Myocyte (in vitro differentiated cells): ENCODE results near the gene SLX4IP. TPM values are rescaled to one million over a fixed set of nuclear protein-coding genes. Genes with fewer than 3 reads are reported as not detected.
"Not testable (repeated sequence)": the region's sequence is repeated elsewhere in the genome, so short reads cannot be mapped to it uniquely, and the experiment has no call there.

Experiments
- DNase-seq: peaks from one replicate; pipeline ENCODE4 v3.0.0-alpha.2; 2012; ENCODE audit warnings: low read depth
- total RNA-seq: library from RNA; depleted of rRNA; stranded (reverse); fragments of >200 nt; gene quantifications from 2 replicates; pipeline ENCODE4 v1.2.3, GENCODE V29; 2014

The SLX4IP gene
- total RNA-seq, 1 donor from 2014 or later, result 3.0 TPM

GRCh38 chr20:10602221-10602871 lies 167.2 kb downstream of the SLX4IP start:
- no peak for DNase-seq

GRCh38 chr20:10603378-10603777 lies 168.3 kb downstream of the SLX4IP start:
- DNase-seq, result no peak

GRCh38 chr20:10603971-10604864 lies 169.1 kb downstream of the SLX4IP start:
- DNase-seq, result peak; percentile 83

- DNase-seq, result peak; percentile 35
Observed at GRCh38 chr20:10604865-10605440, 169.8 kb downstream of the SLX4IP start.

- peak; percentile 44 for DNase-seq
Observed at GRCh38 chr20:10605547-10606195, 170.6 kb downstream of the SLX4IP start.

GRCh38 chr20:10609276-10609675 lies 174.2 kb downstream of the SLX4IP start:
- DNase-seq, result peak; percentile 77

- DNase-seq, result peak; percentile 36
Observed at GRCh38 chr20:10609770-10610169, 174.7 kb downstream of the SLX4IP start.

- no peak for DNase-seq
Observed at GRCh38 chr20:10610251-10610650, 175.1 kb downstream of the SLX4IP start.

- DNase-seq, result peak; percentile 53
Observed at GRCh38 chr20:10611357-10611756, 176.3 kb downstream of the SLX4IP start.

- DNase-seq, result not testable (repeated sequence)
Observed at GRCh38 chr20:10613426-10613825, 178.3 kb downstream of the SLX4IP start.

GRCh38 chr20:10613911-10614310 lies 178.8 kb downstream of the SLX4IP start:
- no peak for DNase-seq

- no peak for DNase-seq
Observed at GRCh38 chr20:10616212-10616611, 181.1 kb downstream of the SLX4IP start.

GRCh38 chr20:10617549-10618133 lies 182.5 kb downstream of the SLX4IP start:
- DNase-seq, result not testable (repeated sequence)

- DNase-seq, result no peak
Observed at GRCh38 chr20:10618611-10619245, 183.6 kb downstream of the SLX4IP start.

GRCh38 chr20:10619427-10619826 lies 184.3 kb downstream of the SLX4IP start:
- peak; percentile 74 for DNase-seq

- no peak for DNase-seq
Observed at GRCh38 chr20:10621149-10621548, 186.0 kb downstream of the SLX4IP start.

- DNase-seq, result no peak
Observed at GRCh38 chr20:10622657-10623418, 187.7 kb downstream of the SLX4IP start.

- DNase-seq, result no peak
Observed at GRCh38 chr20:10625641-10626040, 190.5 kb downstream of the SLX4IP start.

- DNase-seq, result no peak
Observed at GRCh38 chr20:10626896-10627295, 191.8 kb downstream of the SLX4IP start.
